Spleen (tissue), 11 donors: ENCODE data around the gene TMTC2. TPM values are rescaled to one million over a fixed set of nuclear protein-coding genes. Genes with fewer than 3 reads are reported as not detected.

Source experiments
- DNase-seq: peaks from one replicate; pipeline ENCODE4 v3.0.0-alpha.2; 2020
- H3K27ac ChIP-seq, 8 donors: fragments of 200-600 bp; sonication (generic) in 7 of 8; 1 replicate in 4 of 8; 2 replicates in 4 of 8; pipeline versions ENCODE4 v1.5.0 to v1.8.0; 2016 to 2021; ENCODE audit warnings: inconsistent platforms in 4 of 8, mild to moderate bottlenecking in 4 of 8, moderate library complexity in 1 of 8
- H3K27me3 ChIP-seq, 7 donors: fragments of 200-600 bp; sonication (generic) in 6 of 7; replicated peaks in 1 of 7; 1 replicate in 4 of 7; 2 replicates in 3 of 7; pipeline versions ENCODE4 v1.5.0 to v1.8.0; 2016 to 2021; ENCODE audit warnings: inconsistent platforms in 3 of 7, mild to moderate bottlenecking in 1 of 7
- H3K36me3 ChIP-seq, 6 donors: fragments of 200-600 bp; sonication (generic) in 5 of 6; 1 replicate in 4 of 6; 2 replicates in 2 of 6; pipeline versions ENCODE4 v1.5.0 to v1.8.0; 2016 to 2021; ENCODE audit warnings: inconsistent platforms in 2 of 6
- H3K4me1 ChIP-seq, 6 donors: fragments of 200-600 bp; sonication (generic) in 5 of 6; 1 replicate in 3 of 6; 2 replicates in 3 of 6; pipeline versions ENCODE4 v1.5.0 to v1.8.0; 2016 to 2021; ENCODE audit warnings: inconsistent platforms in 3 of 6
- H3K4me3 ChIP-seq, 8 donors: fragments of 200-600 bp; sonication (generic) in 7 of 8; 1 replicate in 4 of 8; 2 replicates in 4 of 8; pipeline versions ENCODE4 v1.5.0 to v1.8.0; 2016 to 2021; ENCODE audit warnings: inconsistent platforms in 4 of 8, mild to moderate bottlenecking in 4 of 8, moderate library complexity in 2 of 8
- H3K9me3 ChIP-seq, 8 donors: fragments of 200-600 bp; sonication (generic) in 7 of 8; 1 replicate in 4 of 8; 2 replicates in 4 of 8; pipeline versions ENCODE4 v1.5.0 to v1.8.0; 2016 to 2021; ENCODE audit warnings: inconsistent platforms in 4 of 8
- CTCF ChIP-seq, 11 experiments: fragments of 200-600 bp in 7 of 11; fragments of 450-650 bp in 4 of 11; sonication (generic) in 4 of 11; IDR thresholded peaks in 8 of 11; conservative IDR thresholded peaks in 3 of 11; 1 replicate in 7 of 11; 2 replicates in 4 of 11; pipeline versions ENCODE4 v1.4.0 to v1.8.0; 2016 to 2021; ENCODE audit warnings: antibody characterized with exemption in 11 of 11, inconsistent platforms in 4 of 11, mild to moderate bottlenecking in 1 of 11
- POLR2A ChIP-seq, 3 donors: fragments of 450-650 bp; IDR thresholded peaks; one replicate each; pipeline ENCODE4 v1.5.1; 2017; ENCODE audit warnings: antibody characterized with exemption in 3 of 3, mild to moderate bottlenecking in 1 of 3
- POLR2AphosphoS5 ChIP-seq, 3 donors: sonication (generic); formaldehyde crosslinking; IDR thresholded peaks; one replicate each; pipeline ENCODE4 v1.5.1; 2017; ENCODE audit warnings: antibody characterized with exemption in 3 of 3
- WGBS, 5 donors: extraction: QIAGEN DNeasy Blood & Tissue Kit in 3 of 5; methylation state at CpG; one replicate each; pipeline versions ENCODE4 v1.1.5 to v1.1.7; 2013 to 2018; 5-methylcytosine and 5-hydroxymethylcytosine counted together
- intact Hi-C: fragments of 100-400 bp; cut with DNase I; formaldehyde crosslinking; loops from one replicate; pipeline ENCODE4 v1.15.0; 2023; ENCODE audit warnings: low total_unique reads
- polyA plus RNA-seq, 3 donors: library from polyadenylated mRNA; stranded (reverse); fragments of 200-250 nt; gene quantifications; one replicate each; pipeline ENCODE4 v1.2.1, GENCODE V29; 2013
- total RNA-seq, 7 donors: library from RNA; depleted of rRNA in 3 of 7; stranded (reverse); fragments of >200 nt in 3 of 7; fragmentation: NEBNext Ultra II Directional in 4 of 7; extraction: Animal tissue kit (Norgen Biotek cat#: 25700) in 4 of 7; gene quantifications; one replicate each; pipeline versions ENCODE4 v1.1.0 to v1.2.1, GENCODE V29; 2016 to 2021
- donor health status: healthy with polysubstance abuse.
- donor health status: DM: no; HTN: no; CAD: no; lungs with moderate emphysema.
- donor health status: DM: no; HTN: no; CAD: no.
- donor health status: Bipolar disorder and iron deficiency.
- donor health status: healthy.
- donor health status: DM: no; HTN: no; CAD: no.
- donor health status: DM: yes; HTN: yes; CAD: no.

Gene TMTC2
- total and polyA plus RNA-seq, 10 donors, result 0.74 to 8.5 (median 4.0) TPM

- H3K9me3 ChIP-seq, result no peaks in the 10 kb centered on the region
- WGBS, 5 donors, result 91 to 97% (median 95%) methylated on average over 3 of the region's 3 CpGs
These were observed 7.6 kb downstream of the TMTC2 start for GRCh38 chr12:82694276-82694675.

GRCh38 chr12:82694970-82695369 lies 8.3 kb downstream of the TMTC2 start:
- H3K9me3 ChIP-seq, result no peaks in the 10 kb centered on the region
- intact Hi-C loops, result no loop called here
- H3K36me3 ChIP-seq, result peaks cover 0 to 11% (median 0%) of the 10 kb centered on the region in 6 donors
- no peaks in the 10 kb centered on the region for H3K4me1 ChIP-seq
- no peaks in the 10 kb centered on the region for H3K27me3 ChIP-seq
- TF ChIP-seq CTCF (IDR thresholded peaks at IDR 0.05 in 8 of 11, conservative IDR thresholded peaks at IDR 0.05 in 3 of 11), result no peak
- DNase-seq, result no peak
- no peak overlapping the region for H3K27ac ChIP-seq
- WGBS, 5 donors, result 77 to 84% (median 82%) methylated on average over 2 of the region's 2 CpGs
- H3K4me3 ChIP-seq, result no peak overlapping the region

More at GRCh38 chr12:82694276-82694675, 7.6 kb downstream of the TMTC2 start:
- Histone ChIP-seq H3K4me1 (peaks cover 0 to 4% (median 0%) of the 10 kb centered on the region in 6 donors), H3K36me3 (peaks cover 0 to 11% (median 0%) of the 10 kb centered on the region in 6 donors), H3K4me3 (no peak overlapping the region), H3K27ac (no peak overlapping the region), H3K27me3 (no peaks in the 10 kb centered on the region)
- intact Hi-C loops, result no loop called here
- TF ChIP-seq POLR2A (IDR thresholded peaks at IDR 0.05), result no peak
- TF ChIP-seq CTCF (IDR thresholded peaks at IDR 0.05 in 8 of 11, conservative IDR thresholded peaks at IDR 0.05 in 3 of 11), result no peak
- TF ChIP-seq POLR2AphosphoS5 (IDR thresholded peaks at IDR 0.05), result no peak
- no peak for DNase-seq

GRCh38 chr12:82695531-82695930 lies 8.8 kb downstream of the TMTC2 start:
- WGBS, 5 donors, result 83 to 99% (median 95%) methylated on average over 2 of the region's 2 CpGs
- no peak for DNase-seq
- Histone ChIP-seq H3K4me1 (no peaks in the 10 kb centered on the region), H3K4me3 (no peak overlapping the region), H3K27ac (no peak overlapping the region), H3K27me3 (no peaks in the 10 kb centered on the region), H3K9me3 (no peaks in the 10 kb centered on the region), H3K36me3 (peaks cover 0 to 11% (median 0%) of the 10 kb centered on the region in 6 donors)
- intact Hi-C loops, result no loop called here
- TF ChIP-seq POLR2AphosphoS5 (IDR thresholded peaks at IDR 0.05) (no peak), CTCF (IDR thresholded peaks at IDR 0.05 in 8 of 11, conservative IDR thresholded peaks at IDR 0.05 in 3 of 11) (no peak), POLR2A (IDR thresholded peaks at IDR 0.05) (no peak)

GRCh38 chr12:82696543-82696942 lies 9.8 kb downstream of the TMTC2 start:
- Histone ChIP-seq H3K4me3 (no peak overlapping the region), H3K36me3 (peaks cover 0 to 11% (median 0%) of the 10 kb centered on the region in 6 donors), H3K4me1 (no peaks in the 10 kb centered on the region), H3K9me3 (no peaks in the 10 kb centered on the region), H3K27me3 (no peaks in the 10 kb centered on the region), H3K27ac (no peak overlapping the region)
- DNase-seq, result no peak
- intact Hi-C loops, result no loop called here
- no peak for TF ChIP-seq POLR2A (IDR thresholded peaks at IDR 0.05)
